Activated T-helper 2 cell treated with anti-CD3 and anti-CD28 coated beads, Interferon-gamma antibody, Interleukin-2, Interleukin-4, amounts not matched to agents 10 μg/mL and 5 μg/mL and 100 μg/mL, durations not matched to agents 14 hours and 24 hours and 36 hours (primary cell): ENCODE results near the gene GPR173. TPM values are rescaled to one million over a fixed set of nuclear protein-coding genes. Genes with fewer than 3 reads are reported as not detected.

Source experiments
- DNase-seq: peaks from one replicate; pipeline ENCODE4 v3.0.0; 2021; ENCODE audit warnings: low spot score
- H3K27ac Mint-ChIP-seq: one replicate; pipeline ENCODE4 v1.8.0; 2021; ENCODE audit warnings: mixed read lengths
- H3K27me3 Mint-ChIP-seq: one replicate; pipeline ENCODE4 v1.8.0; 2021; ENCODE audit warnings: low read depth, mixed read lengths
- H3K36me3 Mint-ChIP-seq: one replicate; pipeline ENCODE4 v1.8.0; 2021; ENCODE audit warnings: low read depth, mixed read lengths
- H3K4me1 Mint-ChIP-seq: one replicate; pipeline ENCODE4 v1.8.0; 2021; ENCODE audit warnings: low read depth, mixed read lengths
- H3K4me3 Mint-ChIP-seq: one replicate; pipeline ENCODE4 v1.8.0; 2021; ENCODE audit warnings: low read depth, mild to moderate bottlenecking, moderate library complexity, mixed read lengths
- H3K9me3 Mint-ChIP-seq: one replicate; pipeline ENCODE4 v1.8.0; 2021; ENCODE audit warnings: mixed read lengths
- intact Hi-C: fragments of 100-400 bp; cut with micrococcal nuclease; formaldehyde crosslinking; loops from one replicate; pipeline ENCODE4 v1.15.1; 2023
- total RNA-seq: library from RNA; stranded (reverse); gene quantifications from 2 replicates; pipeline ENCODE4 v1.2.3, GENCODE V29; 2022

The GPR173 gene
- total RNA-seq, 1 donor from 2014 or later, result not detected

DNA sequence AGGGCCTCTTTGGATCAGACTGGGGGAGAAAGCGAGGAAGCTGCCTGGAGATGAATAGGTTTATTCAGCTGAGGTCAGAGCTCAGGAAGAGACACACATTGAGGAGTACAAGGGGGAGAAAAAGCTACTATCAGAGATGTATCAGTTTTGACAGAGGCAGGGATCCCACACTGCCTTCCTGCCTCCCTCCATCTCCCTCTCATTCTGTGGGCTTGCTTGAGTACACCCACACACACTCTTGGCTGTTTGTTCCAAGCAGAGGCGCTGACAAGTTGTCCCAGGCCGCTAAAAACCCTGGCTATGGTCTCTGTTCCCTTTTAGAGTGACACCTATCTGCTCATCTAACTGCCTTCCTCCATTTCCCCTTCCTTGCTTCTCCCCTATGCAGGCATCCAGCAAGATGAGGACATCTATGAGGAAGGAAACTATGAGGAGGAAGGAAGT is 38.8 kb downstream of the GPR173 start:
- intact Hi-C loops, result no loop called here
- no peak for DNase-seq
- H3K4me1 Mint-ChIP-seq, result peaks cover 42% of the 10 kb centered on the region
- no peak overlapping the region for H3K4me3 Mint-ChIP-seq
- H3K27me3 Mint-ChIP-seq, result no peaks in the 10 kb centered on the region
- H3K36me3 Mint-ChIP-seq, result peaks cover 53% of the 10 kb centered on the region
- H3K9me3 Mint-ChIP-seq, result no peaks in the 10 kb centered on the region
- H3K27ac Mint-ChIP-seq, result peak overlapping the region; percentile 60

DNA sequence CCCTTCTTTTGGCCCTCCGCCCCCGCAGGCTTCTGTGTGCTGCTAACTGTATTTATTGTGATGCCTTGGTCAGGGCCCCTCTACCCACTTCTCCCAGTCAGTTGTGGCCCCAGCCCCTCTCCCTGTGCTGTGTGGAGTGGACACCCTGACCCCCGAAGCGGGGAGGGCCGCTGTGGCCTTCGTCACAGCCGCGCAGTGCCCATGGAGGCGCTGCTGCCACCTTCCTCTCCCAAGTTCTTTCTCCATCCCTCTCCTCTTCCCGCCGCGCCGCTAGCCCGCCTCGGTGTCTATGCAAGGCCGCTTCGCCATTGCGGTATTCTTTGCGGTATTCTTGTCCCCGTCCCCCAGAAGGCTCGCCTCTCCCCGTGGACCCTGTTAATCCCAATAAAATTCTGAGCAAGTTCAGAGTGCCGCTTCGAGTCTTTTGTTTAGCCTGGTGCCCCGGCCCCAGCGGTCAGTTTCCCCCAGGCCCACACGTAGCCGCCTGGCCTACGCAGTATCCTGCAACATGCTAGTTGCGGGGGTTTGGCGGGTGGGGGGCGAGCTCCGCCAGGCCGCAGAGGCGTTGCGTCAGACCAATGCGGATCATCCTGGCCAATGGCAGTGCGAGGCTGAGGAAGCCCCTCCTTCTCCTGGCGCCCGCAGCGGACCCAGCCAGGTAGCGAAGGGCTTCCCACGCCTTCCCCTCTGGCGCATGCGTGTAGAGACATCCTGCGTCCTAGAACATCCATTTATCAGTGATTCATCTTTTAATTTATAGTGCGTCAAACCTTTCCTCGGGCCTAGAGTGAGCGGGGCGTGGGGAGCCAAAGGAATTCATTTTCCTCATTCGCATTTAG is 39.8 kb downstream of the GPR173 start:
- peak; percentile 57 for DNase-seq
- no peaks in the 10 kb centered on the region for H3K27me3 Mint-ChIP-seq
- no peaks in the 10 kb centered on the region for H3K9me3 Mint-ChIP-seq
- peak overlapping the region; percentile 81 for H3K27ac Mint-ChIP-seq
- intact Hi-C loops, result no loop called here
- peak overlapping the region; percentile 79 for H3K4me3 Mint-ChIP-seq
- peaks cover 46% of the 10 kb centered on the region for H3K36me3 Mint-ChIP-seq
- H3K4me1 Mint-ChIP-seq, result peaks cover 34% of the 10 kb centered on the region

DNA sequence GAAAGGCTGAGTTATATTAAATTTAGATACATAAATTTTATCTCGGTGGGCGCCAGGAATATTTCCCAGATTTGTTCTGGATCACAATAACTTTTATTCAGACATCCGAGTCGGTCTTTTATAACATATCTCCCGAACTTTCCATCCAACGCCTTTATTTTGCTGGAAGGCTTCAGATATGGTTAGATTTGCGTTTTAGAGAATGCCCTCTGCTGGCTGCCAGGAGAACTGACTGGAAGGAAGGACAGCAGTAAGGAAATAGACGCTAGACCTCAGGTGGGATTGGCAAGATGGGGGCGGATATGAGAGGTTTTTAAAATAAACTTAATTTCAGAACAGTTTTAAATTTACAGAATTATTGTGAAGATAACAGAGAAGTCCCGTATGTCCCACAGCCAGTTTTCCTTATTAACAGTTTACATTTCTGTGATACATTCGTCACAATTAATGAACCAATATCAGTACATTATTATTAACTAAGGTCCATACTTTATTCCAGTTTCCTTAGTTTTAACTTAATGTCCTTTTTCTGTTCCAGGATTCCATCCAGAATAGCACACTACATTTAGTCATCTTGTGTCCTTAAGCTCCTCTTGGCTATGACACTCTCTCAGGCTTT is 40.7 kb downstream of the GPR173 start:
- no peak for DNase-seq
- Mint-ChIP-seq H3K36me3 (peaks cover 37% of the 10 kb centered on the region), H3K27ac (no peak overlapping the region), H3K9me3 (no peaks in the 10 kb centered on the region), H3K4me3 (peak overlapping the region; percentile 79), H3K27me3 (no peaks in the 10 kb centered on the region), H3K4me1 (peaks cover 27% of the 10 kb centered on the region)
- intact Hi-C loops, result loop anchor here (1.0 kb wide), 1 partner anchor 18 kb away; no protein-coding TSS in a partner anchor

DNA sequence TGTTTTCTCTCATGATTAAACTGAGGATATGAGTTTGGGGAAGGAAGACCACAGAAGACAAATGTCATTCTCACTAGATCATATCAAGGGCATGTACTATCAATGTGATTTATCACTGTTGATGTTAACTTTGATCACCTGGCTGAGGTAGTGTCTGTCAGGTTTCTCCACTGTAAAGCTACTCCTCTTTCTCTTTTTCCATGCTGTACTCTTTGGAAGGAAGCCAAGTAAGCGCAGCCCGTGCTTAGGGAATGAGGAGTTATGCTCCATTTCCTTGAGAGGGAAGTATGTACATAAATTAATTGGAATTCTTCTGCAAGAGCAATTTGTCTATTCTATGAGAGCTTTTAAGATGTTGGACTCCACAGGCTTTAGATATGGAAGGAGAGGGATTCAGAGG is 41.3 kb downstream of the GPR173 start:
- H3K9me3 Mint-ChIP-seq, result no peaks in the 10 kb centered on the region
- no peak overlapping the region for H3K27ac Mint-ChIP-seq
- no peaks in the 10 kb centered on the region for H3K27me3 Mint-ChIP-seq
- no peak overlapping the region for H3K4me3 Mint-ChIP-seq
- no peak for DNase-seq
- H3K4me1 Mint-ChIP-seq, result peaks cover 28% of the 10 kb centered on the region
- peaks cover 31% of the 10 kb centered on the region for H3K36me3 Mint-ChIP-seq
- intact Hi-C loops, result loop anchor here (1.0 kb wide), 1 partner anchor 19 kb away; no protein-coding TSS in a partner anchor

DNA sequence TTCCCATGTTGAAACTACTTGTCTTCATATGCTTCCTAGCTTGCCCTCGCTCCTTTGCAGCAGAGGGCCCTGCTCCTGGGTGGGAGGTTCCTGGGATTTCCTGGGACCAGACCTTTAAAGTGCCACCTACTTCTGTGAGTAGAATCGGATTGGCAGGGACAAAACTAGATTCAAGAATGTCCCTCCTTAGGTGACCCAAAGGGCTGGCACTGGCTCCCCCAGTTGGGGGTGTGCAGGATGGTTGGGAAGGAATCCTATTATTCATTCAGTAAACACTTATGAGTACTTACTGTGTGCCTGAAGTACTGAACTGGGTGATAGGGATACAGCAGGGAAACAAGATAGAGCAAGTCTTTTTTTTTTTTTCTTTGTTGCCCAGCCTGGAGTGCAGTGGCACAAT is 42.8 kb downstream of the GPR173 start:
- intact Hi-C loops, result no loop called here
- DNase-seq, result no peak
- H3K4me3 Mint-ChIP-seq, result no peak overlapping the region
- no peaks in the 10 kb centered on the region for H3K27me3 Mint-ChIP-seq
- no peak overlapping the region for H3K27ac Mint-ChIP-seq
- H3K9me3 Mint-ChIP-seq, result no peaks in the 10 kb centered on the region
- peaks cover 27% of the 10 kb centered on the region for H3K4me1 Mint-ChIP-seq
- H3K36me3 Mint-ChIP-seq, result peaks cover 20% of the 10 kb centered on the region

DNA sequence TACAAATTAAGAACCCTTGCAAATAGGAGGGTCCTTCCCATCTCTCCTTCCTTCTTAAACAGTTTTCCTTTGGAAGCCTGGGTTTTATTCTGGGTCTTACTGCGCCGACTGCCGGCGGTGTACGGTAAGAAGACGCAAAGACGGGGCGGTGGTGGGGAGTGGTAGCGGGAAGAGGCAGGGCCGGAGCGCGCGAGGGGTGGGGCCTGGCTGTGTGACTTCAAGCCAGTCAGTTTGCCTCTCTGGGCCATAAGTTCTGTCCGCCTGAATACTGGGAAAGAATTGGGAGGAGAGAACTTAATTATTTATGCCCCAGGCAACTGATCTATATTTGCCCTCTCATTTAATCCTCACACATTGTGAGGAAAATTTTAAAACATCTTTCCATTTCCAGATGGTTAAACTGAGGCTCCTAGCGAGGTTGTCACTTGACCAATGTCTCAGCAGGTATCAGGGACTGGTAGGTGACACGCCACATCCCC is 44.6 kb downstream of the GPR173 start:
- H3K4me1 Mint-ChIP-seq, result peaks cover 22% of the 10 kb centered on the region
- intact Hi-C loops, result loop anchor here (1.0 kb wide), 1 partner anchor 22 kb away; no protein-coding TSS in a partner anchor
- H3K27me3 Mint-ChIP-seq, result no peaks in the 10 kb centered on the region
- H3K27ac Mint-ChIP-seq, result peak overlapping the region; percentile 88
- DNase-seq, result peak; percentile 63
- peak overlapping the region; percentile 88 for H3K4me3 Mint-ChIP-seq
- no peaks in the 10 kb centered on the region for H3K9me3 Mint-ChIP-seq
- H3K36me3 Mint-ChIP-seq, result peaks cover 7% of the 10 kb centered on the region

DNA sequence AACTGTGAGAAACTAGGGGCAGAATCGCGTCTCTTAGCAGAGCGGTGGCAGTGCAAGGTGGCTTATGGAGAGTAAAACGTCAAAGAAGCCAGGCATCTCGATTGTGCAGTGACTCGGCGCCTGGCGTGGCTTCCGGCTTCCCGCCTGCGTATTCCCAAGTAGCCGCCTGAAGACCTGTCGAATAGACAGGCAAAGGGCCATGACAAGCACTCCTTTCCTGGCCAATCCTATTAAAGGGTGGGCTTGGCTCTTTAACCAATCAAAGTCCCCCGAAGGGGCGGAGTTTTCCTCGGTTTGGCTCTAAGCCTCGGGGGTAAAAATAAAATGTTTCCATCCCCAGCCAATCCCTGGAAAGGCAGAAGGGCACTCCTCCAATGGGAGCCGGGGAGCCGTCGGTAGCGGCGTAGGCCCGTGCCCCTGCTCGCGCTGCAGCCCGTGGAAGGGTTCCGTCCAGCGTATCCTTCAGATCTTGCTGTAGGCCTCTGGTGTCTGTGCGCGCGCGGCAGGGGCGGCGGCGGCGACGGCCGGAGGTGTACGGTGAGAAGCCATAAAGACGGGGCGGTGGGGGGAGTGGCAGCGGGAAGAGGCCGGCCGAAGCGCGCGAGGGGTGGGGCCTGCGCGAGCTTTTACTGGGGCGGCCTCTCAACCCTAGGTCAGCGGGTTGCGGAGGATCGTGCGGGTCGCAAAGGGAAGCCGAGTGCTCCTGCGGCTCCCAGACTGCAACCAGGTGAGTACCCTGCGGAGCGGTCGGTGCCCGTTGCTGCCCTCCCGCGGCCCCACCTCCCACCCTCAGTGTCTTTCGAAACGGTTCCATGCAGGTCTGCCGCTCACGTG is 45.4 kb downstream of the GPR173 start, which contains the start of gene KANTR:
Gene KANTR (plus strand): TSS at position 395 of the 834 bp plus-strand sequence. CDS start 30,131 bp downstream, outside the sequence.
- H3K36me3 Mint-ChIP-seq, result peaks cover 3% of the 10 kb centered on the region
- peak within 1 kb of the TSS; percentile 88 for H3K27ac Mint-ChIP-seq
- no peaks in the 10 kb centered on the region for H3K27me3 Mint-ChIP-seq
- intact Hi-C loops, result loop anchor here (1.0 kb wide), 1 partner anchor 23 kb away; no protein-coding TSS in a partner anchor
- peak; percentile 80 for DNase-seq
- peak within 1 kb of the TSS; percentile 88 for H3K4me3 Mint-ChIP-seq
- H3K4me1 Mint-ChIP-seq, result peaks cover 14% of the 10 kb centered on the region
- no peaks in the 10 kb centered on the region for H3K9me3 Mint-ChIP-seq

DNA sequence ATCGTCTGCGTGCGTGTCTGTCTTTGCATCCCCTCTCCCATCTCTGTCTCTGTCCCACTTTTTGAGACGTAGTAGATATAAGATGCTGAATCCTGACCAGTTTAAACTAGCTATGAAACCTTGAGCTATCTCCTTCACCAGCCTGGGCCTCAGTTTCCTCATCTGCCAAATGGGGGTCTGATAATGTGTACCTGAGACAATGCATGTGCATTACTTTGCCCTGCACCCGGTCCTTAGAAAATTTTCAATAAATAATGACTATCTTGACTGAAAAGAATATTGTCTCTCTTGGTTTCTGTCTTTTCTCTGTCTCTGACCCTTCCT is 46.0 kb downstream of the GPR173 start:
- peak overlapping the region; percentile 88 for H3K4me3 Mint-ChIP-seq
- peaks cover 6% of the 10 kb centered on the region for H3K36me3 Mint-ChIP-seq
- no peak for DNase-seq
- peaks cover 11% of the 10 kb centered on the region for H3K4me1 Mint-ChIP-seq
- H3K27ac Mint-ChIP-seq, result peak overlapping the region; percentile 75
- intact Hi-C loops, result no loop called here
- no peaks in the 10 kb centered on the region for H3K9me3 Mint-ChIP-seq
- no peaks in the 10 kb centered on the region for H3K27me3 Mint-ChIP-seq

DNA sequence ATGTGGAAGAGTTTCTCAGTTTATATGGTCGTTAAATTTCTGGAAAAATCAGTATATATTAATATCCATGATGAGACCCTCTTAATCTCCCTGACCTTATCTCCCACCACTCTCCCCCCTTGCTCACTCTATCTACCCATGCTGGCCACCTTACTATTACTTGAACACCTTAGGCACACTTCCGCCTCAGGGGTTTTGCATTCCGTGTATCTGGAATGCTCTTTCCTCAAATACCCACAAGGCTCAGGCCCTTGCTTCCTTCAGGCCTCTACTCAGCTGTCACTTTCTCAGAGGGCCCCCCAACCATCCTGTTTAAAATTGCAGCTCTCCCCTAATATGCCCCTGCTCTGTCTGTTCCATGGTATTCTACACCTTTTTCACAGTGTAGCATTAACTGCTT is 47.2 kb downstream of the GPR173 start:
- peaks cover 7% of the 10 kb centered on the region for H3K36me3 Mint-ChIP-seq
- no peak overlapping the region for H3K27ac Mint-ChIP-seq
- intact Hi-C loops, result no loop called here
- DNase-seq, result no peak
- peaks cover 11% of the 10 kb centered on the region for H3K4me1 Mint-ChIP-seq
- no peaks in the 10 kb centered on the region for H3K27me3 Mint-ChIP-seq
- H3K9me3 Mint-ChIP-seq, result no peaks in the 10 kb centered on the region
- peak overlapping the region; percentile 33 for H3K4me3 Mint-ChIP-seq

DNA sequence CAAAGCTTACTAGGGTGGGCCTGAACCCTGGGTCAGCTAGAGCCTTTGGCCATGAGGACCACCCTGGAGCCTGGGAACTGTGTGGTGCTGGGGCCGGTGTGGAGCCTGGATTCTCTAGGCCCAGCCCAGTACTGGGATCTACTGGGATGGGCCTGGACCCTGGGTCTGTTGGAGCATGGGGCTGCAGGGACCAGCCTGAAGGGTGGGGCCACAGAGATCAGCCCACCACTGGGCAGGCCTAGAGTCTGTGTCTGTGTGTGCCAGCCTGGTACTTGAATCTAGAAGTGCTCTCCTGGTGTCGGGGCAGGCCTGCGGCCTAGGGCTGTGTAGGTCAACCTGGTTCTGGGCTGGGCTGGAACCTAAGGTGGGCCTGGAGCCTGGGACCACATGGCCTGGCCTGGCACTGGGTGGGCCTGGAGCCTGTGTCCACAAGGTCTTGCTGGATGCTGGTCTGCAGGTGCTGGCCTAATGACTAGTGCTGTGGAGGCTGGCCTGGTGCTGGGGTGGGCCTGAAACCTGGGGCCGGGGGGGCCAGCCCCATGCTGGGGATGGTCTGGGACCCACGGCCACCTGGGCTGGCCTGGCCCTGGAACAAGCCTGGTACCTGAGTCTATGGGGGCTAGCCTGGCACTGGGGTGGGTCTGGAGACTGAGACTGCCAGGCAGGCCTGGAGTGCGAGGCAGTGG is 66.4 kb downstream of the GPR173 start:
- no peaks in the 10 kb centered on the region for H3K27me3 Mint-ChIP-seq
- H3K27ac Mint-ChIP-seq, result no peak overlapping the region
- intact Hi-C loops, result no loop called here
- H3K9me3 Mint-ChIP-seq, result no peaks in the 10 kb centered on the region
- no peak for DNase-seq
- no peak overlapping the region for H3K4me3 Mint-ChIP-seq
- peaks cover 8% of the 10 kb centered on the region for H3K4me1 Mint-ChIP-seq
- H3K36me3 Mint-ChIP-seq, result peaks cover 12% of the 10 kb centered on the region

DNA sequence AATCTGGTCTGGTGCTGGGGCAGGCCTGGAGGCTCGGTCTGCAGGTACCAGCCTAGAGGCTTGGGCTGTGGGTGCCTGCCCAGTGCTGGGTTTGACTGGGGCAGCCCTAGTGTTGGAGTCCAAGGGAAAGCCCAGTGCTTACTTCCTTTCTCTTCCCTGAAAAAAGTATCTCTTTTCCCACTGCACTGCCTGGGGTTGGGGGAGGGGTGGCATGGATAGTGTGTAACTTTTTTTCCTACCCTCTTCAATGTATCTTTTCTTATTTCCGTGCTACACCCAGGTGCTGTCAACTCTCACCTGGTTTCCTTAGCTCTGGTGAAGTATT is 66.9 kb downstream of the GPR173 start:
- no peaks in the 10 kb centered on the region for H3K27me3 Mint-ChIP-seq
- H3K27ac Mint-ChIP-seq, result no peak overlapping the region
- no peak for DNase-seq
- H3K9me3 Mint-ChIP-seq, result no peaks in the 10 kb centered on the region
- intact Hi-C loops, result no loop called here
- no peak overlapping the region for H3K4me3 Mint-ChIP-seq
- H3K4me1 Mint-ChIP-seq, result peaks cover 8% of the 10 kb centered on the region
- peaks cover 10% of the 10 kb centered on the region for H3K36me3 Mint-ChIP-seq

DNA sequence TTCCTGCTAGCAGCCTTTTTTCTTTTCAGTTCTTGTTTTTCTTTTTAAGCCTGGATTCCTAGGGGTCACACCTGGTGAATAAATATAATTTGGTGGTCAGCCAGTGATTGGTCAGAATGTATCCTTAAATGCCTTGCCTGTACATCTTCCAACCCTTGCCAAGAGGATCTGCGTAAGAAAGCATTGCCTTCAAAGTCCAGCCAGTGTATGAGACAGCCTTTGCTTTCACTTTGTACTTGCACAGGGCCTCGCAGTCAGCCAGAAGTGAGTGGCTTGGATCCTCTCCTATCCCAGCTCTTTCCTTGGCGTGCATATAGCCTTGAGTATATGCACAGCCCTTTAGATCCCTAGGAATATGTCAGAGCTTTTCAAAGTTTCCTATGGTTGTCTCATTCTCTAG is 67.5 kb downstream of the GPR173 start:
- Mint-ChIP-seq H3K4me1 (peaks cover 8% of the 10 kb centered on the region), H3K36me3 (peaks cover 10% of the 10 kb centered on the region), H3K9me3 (no peaks in the 10 kb centered on the region), H3K27me3 (no peaks in the 10 kb centered on the region), H3K4me3 (no peak overlapping the region), H3K27ac (no peak overlapping the region)
- intact Hi-C loops, result no loop called here
- DNase-seq, result no peak
